Fibroblast of lung (primary cell): Measurements from ENCODE around the gene RTN4.

ENCODE experiments used
- EZH2 ChIP-seq: IDR thresholded peaks from 2 replicates; pipeline ENCODE4 v1.5.1; 2012; ENCODE audit warnings: low read length, control low read depth, mild to moderate bottlenecking; ENCODE audit errors: missing control alignments
- TF ChIP-seq, protein P1 (sequence below), 2 donors: IDR thresholded peaks in 1 of 2; conservative IDR thresholded peaks in 1 of 2; 1 replicate in 1 of 2; 2 replicates in 1 of 2; pipeline ENCODE4 v1.5.1; 2011 to 2012; ENCODE audit warnings: low read length in 2 of 2, control low read depth in 1 of 2, inconsistent platforms in 1 of 2, low read depth in 1 of 2, mild to moderate bottlenecking in 1 of 2

DNA sequence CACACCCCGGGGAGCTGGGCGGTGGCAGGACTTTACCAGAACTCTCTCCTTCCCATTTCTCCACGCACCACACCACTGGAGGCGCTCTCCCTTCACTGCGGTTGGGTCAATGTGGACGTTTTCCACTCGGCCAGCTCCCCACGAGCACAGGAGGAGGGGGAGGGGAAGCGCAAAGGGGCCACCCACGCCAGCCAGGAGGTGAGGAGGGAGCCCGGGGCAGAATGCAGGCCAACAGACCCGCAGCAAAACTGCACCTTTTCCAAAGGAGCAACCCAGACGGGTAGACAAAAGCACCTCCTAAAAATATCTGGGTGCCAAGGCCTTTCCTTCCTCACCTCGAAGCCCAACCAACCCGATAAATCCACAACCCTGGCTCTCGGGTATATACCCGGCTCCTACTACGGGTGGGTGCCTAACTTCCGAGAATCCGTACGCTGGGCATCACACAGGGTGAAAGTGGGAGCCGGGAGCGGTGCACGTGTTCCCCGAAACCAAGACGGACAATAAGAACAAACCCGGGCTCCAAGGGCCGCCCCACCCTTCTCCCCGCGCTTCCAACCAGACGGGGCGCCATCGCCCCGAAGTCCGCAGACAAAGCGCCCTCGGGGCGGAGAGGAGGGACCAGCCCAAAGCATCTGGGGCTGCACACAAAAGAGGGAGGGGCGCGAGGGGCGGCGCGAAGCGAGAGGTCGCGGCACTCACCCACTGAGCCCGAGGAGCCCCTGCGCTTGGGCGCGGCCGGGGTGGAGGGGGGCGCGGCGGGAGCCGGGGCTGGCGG lies 1.0 kb downstream of the RTN4 start:
- TF ChIP-seq, protein P1, sequence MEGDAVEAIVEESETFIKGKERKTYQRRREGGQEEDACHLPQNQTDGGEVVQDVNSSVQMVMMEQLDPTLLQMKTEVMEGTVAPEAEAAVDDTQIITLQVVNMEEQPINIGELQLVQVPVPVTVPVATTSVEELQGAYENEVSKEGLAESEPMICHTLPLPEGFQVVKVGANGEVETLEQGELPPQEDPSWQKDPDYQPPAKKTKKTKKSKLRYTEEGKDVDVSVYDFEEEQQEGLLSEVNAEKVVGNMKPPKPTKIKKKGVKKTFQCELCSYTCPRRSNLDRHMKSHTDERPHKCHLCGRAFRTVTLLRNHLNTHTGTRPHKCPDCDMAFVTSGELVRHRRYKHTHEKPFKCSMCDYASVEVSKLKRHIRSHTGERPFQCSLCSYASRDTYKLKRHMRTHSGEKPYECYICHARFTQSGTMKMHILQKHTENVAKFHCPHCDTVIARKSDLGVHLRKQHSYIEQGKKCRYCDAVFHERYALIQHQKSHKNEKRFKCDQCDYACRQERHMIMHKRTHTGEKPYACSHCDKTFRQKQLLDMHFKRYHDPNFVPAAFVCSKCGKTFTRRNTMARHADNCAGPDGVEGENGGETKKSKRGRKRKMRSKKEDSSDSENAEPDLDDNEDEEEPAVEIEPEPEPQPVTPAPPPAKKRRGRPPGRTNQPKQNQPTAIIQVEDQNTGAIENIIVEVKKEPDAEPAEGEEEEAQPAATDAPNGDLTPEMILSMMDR (conservative IDR thresholded peaks at IDR 0.05 in 1 of 2, IDR thresholded peaks at IDR 0.05 in 1 of 2; ENCODE audit: low read depth in 1 of 2, low read length in 2 of 2), result peak; percentile 72 to 78
- TF ChIP-seq EZH2, result no peak
